ENCODE results near the gene ZSWIM6. TPM values are rescaled to one million over a fixed set of nuclear protein-coding genes. Genes with fewer than 3 reads are reported as not detected.

ZSWIM6 gene
- total RNA-seq, 1 donor from 2014 or later, result 5.7 TPM

GRCh38 chr5:61467766-61468482, 135.9 kb downstream of the ZSWIM6 start:
- TF ChIP-seq CTCF (IDR thresholded peaks at IDR 0.05; ENCODE audit: borderline replicate concordance), result no peak
- intact Hi-C loops (cut with micrococcal nuclease), result no loop called here

GRCh38 chr5:61468483-61468865, 136.4 kb downstream of the ZSWIM6 start:
- intact Hi-C loops (cut with micrococcal nuclease), result no loop called here
- Histone ChIP-seq H3K4me1 (peaks cover 36% of the 10 kb centered on the region), H3K36me3 (no peaks in the 10 kb centered on the region), H3K27me3 (ENCODE audit: low read depth) (no peaks in the 10 kb centered on the region), H3K27ac (replicated peaks) (no peak overlapping the region), H3K4me3 (no peak overlapping the region), H3K9me3 (replicated peaks) (no peaks in the 10 kb centered on the region)
- no peak for DNase-seq
- no peak for TF ChIP-seq CTCF (IDR thresholded peaks at IDR 0.05; ENCODE audit: borderline replicate concordance)

More at GRCh38 chr5:61467766-61468482, 135.9 kb downstream of the ZSWIM6 start:
- H3K27me3 ChIP-seq (ENCODE audit: low read depth), result no peaks in the 10 kb centered on the region
- no peak overlapping the region for H3K27ac ChIP-seq (replicated peaks)
- no peak for DNase-seq
- H3K36me3 ChIP-seq, result no peaks in the 10 kb centered on the region
- H3K4me1 ChIP-seq, result peaks cover 42% of the 10 kb centered on the region
- no peaks in the 10 kb centered on the region for H3K9me3 ChIP-seq (replicated peaks)
- no peak overlapping the region for H3K4me3 ChIP-seq

- Histone ChIP-seq H3K27ac (replicated peaks) (no peak overlapping the region), H3K36me3 (no peaks in the 10 kb centered on the region), H3K4me1 (peaks cover 37% of the 10 kb centered on the region), H3K4me3 (no peak overlapping the region), H3K27me3 (ENCODE audit: low read depth) (no peaks in the 10 kb centered on the region), H3K9me3 (replicated peaks) (no peaks in the 10 kb centered on the region)
- no peak for DNase-seq
- intact Hi-C loops (cut with micrococcal nuclease), result no loop called here
- TF ChIP-seq CTCF (IDR thresholded peaks at IDR 0.05; ENCODE audit: borderline replicate concordance), result no peak
Measured at GRCh38 chr5:61471352-61471751, 139.3 kb downstream of the ZSWIM6 start.

- TF ChIP-seq CTCF (IDR thresholded peaks at IDR 0.05; ENCODE audit: borderline replicate concordance), result no peak
- Histone ChIP-seq H3K9me3 (replicated peaks) (no peaks in the 10 kb centered on the region), H3K4me3 (no peak overlapping the region), H3K27ac (replicated peaks) (no peak overlapping the region), H3K4me1 (peaks cover 37% of the 10 kb centered on the region), H3K36me3 (no peaks in the 10 kb centered on the region), H3K27me3 (ENCODE audit: low read depth) (no peaks in the 10 kb centered on the region)
- intact Hi-C loops (cut with micrococcal nuclease), result no loop called here
- DNase-seq, result no peak
Measured at GRCh38 chr5:61472172-61472958, 140.3 kb downstream of the ZSWIM6 start.

- Histone ChIP-seq H3K27me3 (ENCODE audit: low read depth) (no peaks in the 10 kb centered on the region), H3K9me3 (replicated peaks) (no peaks in the 10 kb centered on the region), H3K4me3 (no peak overlapping the region), H3K4me1 (peaks cover 27% of the 10 kb centered on the region), H3K36me3 (no peaks in the 10 kb centered on the region), H3K27ac (replicated peaks) (no peak overlapping the region)
- no peak for DNase-seq
- intact Hi-C loops (cut with micrococcal nuclease), result no loop called here
- no peak for TF ChIP-seq CTCF (IDR thresholded peaks at IDR 0.05; ENCODE audit: borderline replicate concordance)
Measured at GRCh38 chr5:61474746-61475145, 142.7 kb downstream of the ZSWIM6 start.

Data from left ventricle myocardium inferior (tissue), 1 donor.